Stimulated activated CD4-positive, alpha-beta T cell treated with anti-CD3 and anti-CD28 coated beads, Interleukin-2, amount 100 ng/mL, for 48 hours (primary cell): ENCODE results near the gene MINDY3.
"Not testable (repeated sequence)": the region's sequence is repeated elsewhere in the genome, so short reads cannot be mapped to it uniquely, and the experiment has no call there.

Source experiments
- DNase-seq, 2 donors: peaks; one replicate each; pipeline ENCODE4 v3.0.0-alpha.2; 2020

The MINDY3 gene

GRCh38 chr10:15859906-15860691 lies at the start of gene MINDY3:
MINDY3 (minus strand) TSS chr10:15860507; CDS start chr10:15860299, 208 bp downstream.
- peak; percentile 67 to 70 for DNase-seq

GRCh38 chr10:15901889-15902288 lies 41.6 kb upstream of the MINDY3 start:
- no peak for DNase-seq

- DNase-seq = no peak
These were observed 37.7 kb upstream of the MINDY3 start for GRCh38 chr10:15898046-15898445.

GRCh38 chr10:15897287-15897686 lies 37.0 kb upstream of the MINDY3 start:
- no peak for DNase-seq

GRCh38 chr10:15896654-15897053 lies 36.3 kb upstream of the MINDY3 start:
- no peak for DNase-seq

GRCh38 chr10:15884447-15884846 lies 24.1 kb upstream of the MINDY3 start:
- no peak for DNase-seq

- DNase-seq = no peak
These were observed 21.2 kb upstream of the MINDY3 start for GRCh38 chr10:15881542-15881941.

- no peak for DNase-seq
These were observed 19.4 kb upstream of the MINDY3 start for GRCh38 chr10:15879663-15880062.

- no peak for DNase-seq
These were observed 18.8 kb upstream of the MINDY3 start for GRCh38 chr10:15879058-15879457.

- DNase-seq = no peak
These were observed 17.7 kb upstream of the MINDY3 start for GRCh38 chr10:15877836-15878576.

GRCh38 chr10:15876274-15876673 lies 16.0 kb upstream of the MINDY3 start:
- not testable (repeated sequence) for DNase-seq

- DNase-seq = not testable (repeated sequence)
These were observed 12.3 kb upstream of the MINDY3 start for GRCh38 chr10:15872645-15873044.

- no peak for DNase-seq
These were observed 11.5 kb upstream of the MINDY3 start for GRCh38 chr10:15871823-15872222.

GRCh38 chr10:15869935-15870334 lies 9.6 kb upstream of the MINDY3 start:
- no peak for DNase-seq

GRCh38 chr10:15868006-15868405 lies 7.7 kb upstream of the MINDY3 start:
- no peak for DNase-seq

GRCh38 chr10:15865304-15865703 lies 5.0 kb upstream of the MINDY3 start:
- no peak for DNase-seq

- DNase-seq = no peak
These were observed 4.1 kb upstream of the MINDY3 start for GRCh38 chr10:15864419-15864818.

GRCh38 chr10:15863733-15864132 lies 3.4 kb upstream of the MINDY3 start:
- no peak for DNase-seq

GRCh38 chr10:15863323-15863722 lies 3.0 kb upstream of the MINDY3 start:
- DNase-seq = no peak

GRCh38 chr10:15860692-15861201 lies 440 bp upstream of the MINDY3 start:
- DNase-seq = no peak

GRCh38 chr10:15859509-15859905 lies 800 bp downstream of the MINDY3 start:
- DNase-seq = no peak

- no peak for DNase-seq
These were observed 1.4 kb downstream of the MINDY3 start for GRCh38 chr10:15858861-15859281.

- no peak for DNase-seq
These were observed 3.2 kb downstream of the MINDY3 start for GRCh38 chr10:15857107-15857575.
